Measurements from ENCODE around the gene GTF2H4.

- TF ChIP-seq ZNF274 (IDR thresholded peaks at IDR 0.05; ENCODE audit: low read depth, low read length), result no peak
- no peak for TF ChIP-seq YY1 (IDR thresholded peaks at IDR 0.05; ENCODE audit: insufficient read depth, insufficient read length)
- no peak for TF ChIP-seq SUZ12 (IDR thresholded peaks at IDR 0.05; ENCODE audit: extremely low read depth, insufficient read depth, insufficient read length)
These were observed 55.6 kb downstream of the GTF2H4 start for GRCh38 chr6:30963641-30964040.
